Right cardiac atrium (tissue), 5 donors: Measurements from ENCODE around the gene HERC3. TPM values are rescaled to one million over a fixed set of nuclear protein-coding genes. Genes with fewer than 3 reads are reported as not detected.

Source experiments
- ATAC-seq, 2 donors: fragments of 200-7000 bp; cut with Tn5 transposase; one replicate each; pipeline versions ENCODE4 v1.8.0 to v1.9.1; 2020; ENCODE audit warnings: moderate library complexity in 2 of 2, mild to moderate bottlenecking in 1 of 2
- DNase-seq, 3 donors: peaks; one replicate each; pipeline ENCODE4 v3.0.0-alpha.2; 2020
- H3K27ac ChIP-seq: one replicate; pipeline ENCODE4 v1.5.1; 2013; ENCODE audit warnings: mild to moderate bottlenecking, low read length, control low read depth, moderate library complexity
- H3K27me3 ChIP-seq: one replicate; pipeline ENCODE4 v1.6.1; 2013; ENCODE audit not compliant: control insufficient read depth, insufficient read depth
- H3K4me1 ChIP-seq: one replicate; pipeline ENCODE4 v1.6.1; 2013; ENCODE audit warnings: low read length; ENCODE audit not compliant: control insufficient read depth, insufficient read depth
- H3K4me3 ChIP-seq: one replicate; pipeline ENCODE4 v1.5.1; 2013; ENCODE audit warnings: low read length, control low read depth
- H3K9me3 ChIP-seq: one replicate; pipeline ENCODE4 v1.6.1; 2013; ENCODE audit warnings: low read length; ENCODE audit not compliant: control insufficient read depth
- WGBS: extraction: QIAGEN DNeasy Blood & Tissue Kit; methylation state at CpG from one replicate; pipeline ENCODE4 v1.1.7; 2013; 5-methylcytosine and 5-hydroxymethylcytosine counted together
- intact Hi-C, 4 donors: fragments of 100-400 bp; cut with DNase I; formaldehyde crosslinking; loops; one replicate each; pipeline versions ENCODE4 v1.11.0 to v1.14.0; 2022 to 2023
- polyA plus RNA-seq: library from polyadenylated mRNA; stranded (reverse); fragments of 200-250 nt; gene quantifications from one replicate; pipeline ENCODE4 v1.2.3, GENCODE V29; 2013
- total RNA-seq, 4 donors: library from RNA; stranded (reverse); fragmentation: NEBNext Ultra II Directional; extraction: Animal tissue kit (Norgen Biotek cat#: 25700); gene quantifications; one replicate each; pipeline ENCODE4 v1.2.1, GENCODE V29; 2021
- donor health status: healthy with polysubstance abuse.
- donor health status: DM: no; HTN: yes; CAD: no.
- donor health status: DM: no; HTN: no; CAD: no.
- donor health status: DM: no; HTN: yes; CAD: no; lungs with severe emphysema.
- donor health status: DM: yes; HTN: yes; CAD: no.

Gene HERC3
- total and polyA plus RNA-seq, 5 donors = 18.0 to 60.6 (median 49.2) TPM

DNA sequence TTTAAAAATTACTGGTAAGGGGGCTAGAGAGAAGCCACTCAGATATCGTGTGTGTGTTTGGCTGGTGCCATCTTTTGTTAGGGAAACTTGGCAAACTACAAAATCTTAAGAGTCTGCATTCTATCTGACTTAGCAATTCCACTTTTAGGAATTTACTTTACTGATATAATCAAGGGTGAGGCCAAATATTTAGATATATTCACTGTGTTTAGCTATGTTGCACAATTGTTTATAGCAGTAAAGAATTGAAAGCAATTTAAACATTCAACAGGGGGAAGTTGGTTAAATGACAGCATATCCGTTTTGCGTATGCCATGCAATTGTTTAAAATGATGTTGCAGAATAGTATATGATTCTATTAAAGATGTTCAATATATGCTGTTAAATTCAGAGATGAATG, 6.4 kb upstream of the HERC3 start:
- no peaks in the 10 kb centered on the region for H3K9me3 ChIP-seq
- H3K4me1 ChIP-seq = no peaks in the 10 kb centered on the region
- no peak overlapping the region for H3K27ac ChIP-seq
- ATAC-seq = no peak
- no peaks in the 10 kb centered on the region for H3K27me3 ChIP-seq
- H3K4me3 ChIP-seq = no peak overlapping the region
- 87% methylated on average over 3 of the region's 3 CpGs for WGBS
- DNase-seq = no peak
- intact Hi-C loops = no loop called here

DNA sequence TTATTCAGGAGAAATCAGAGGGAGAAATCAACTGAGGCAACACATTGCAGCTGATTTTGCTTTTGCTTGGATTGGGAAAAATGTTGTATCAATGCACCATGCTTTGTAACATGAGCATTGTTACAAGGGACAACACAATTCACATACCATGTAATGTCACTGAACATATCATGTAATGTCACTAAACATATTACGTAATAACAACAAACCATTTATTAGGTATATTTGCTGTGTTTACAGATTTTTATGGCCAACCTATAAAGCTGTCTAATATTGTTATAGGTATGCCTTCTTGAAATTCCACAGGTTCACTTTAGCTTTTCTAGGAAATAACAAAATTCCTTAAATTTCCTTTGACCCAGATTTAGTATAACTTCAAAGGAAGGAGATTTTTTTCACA, 5.0 kb upstream of the HERC3 start:
- WGBS = 100% methylated on average over 1 of the region's 1 CpG
- ATAC-seq (no peak), DNase-seq (no peak)
- intact Hi-C loops = no loop called here
- Histone ChIP-seq H3K27ac (no peak overlapping the region), H3K4me3 (no peak overlapping the region), H3K9me3 (no peaks in the 10 kb centered on the region), H3K4me1 (no peaks in the 10 kb centered on the region), H3K27me3 (no peaks in the 10 kb centered on the region)

DNA sequence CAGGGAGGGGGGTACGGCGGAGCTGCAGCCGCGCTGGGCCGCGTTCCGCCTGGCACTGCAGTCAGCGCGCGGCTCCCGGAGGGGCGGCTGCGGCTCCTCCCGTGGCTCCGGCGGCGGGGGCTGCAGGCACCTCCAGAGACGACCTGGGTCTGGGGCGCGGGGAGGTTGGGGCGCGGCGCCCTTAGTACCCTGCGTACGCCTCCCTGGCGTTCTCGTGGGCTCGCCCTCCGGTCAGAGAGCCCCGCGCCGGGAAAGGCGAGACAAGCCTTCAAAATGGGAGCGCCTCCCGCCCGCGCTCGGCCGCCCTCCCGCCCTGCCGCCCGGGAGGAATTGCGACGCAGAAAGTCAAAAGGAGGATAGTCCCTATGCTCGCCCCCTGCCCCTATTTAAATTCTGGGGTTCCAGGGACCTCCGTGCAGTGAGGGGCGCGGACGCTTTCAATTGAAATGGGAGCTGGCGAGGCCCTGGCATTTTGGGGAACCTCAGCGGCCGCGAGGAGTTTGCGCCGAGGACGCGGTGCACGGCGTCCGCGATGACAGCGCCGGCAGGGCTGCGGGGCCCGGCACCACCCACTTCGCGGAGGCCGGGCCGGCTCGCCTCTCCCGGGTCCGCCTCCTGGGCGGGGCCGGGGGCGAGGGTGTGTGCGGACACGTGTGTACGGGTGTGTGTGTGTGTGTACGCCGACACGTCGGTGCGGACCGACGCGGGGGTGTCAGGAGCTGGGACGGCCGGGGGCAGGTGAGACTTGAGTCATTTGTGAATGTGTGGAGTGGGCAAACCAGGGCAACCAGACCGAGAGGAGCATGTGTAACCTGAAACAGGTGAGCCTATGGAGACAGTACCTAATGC, 544 bp downstream of the HERC3 start:
- WGBS = under 1% methylated on average over 89 of the region's 89 CpGs
- intact Hi-C loops = loop anchor here in 2 of 4 donors (5.0 to 10.0 kb wide), 2 partner anchors 54 to 58 kb away; no protein-coding TSS in a partner anchor
- DNase-seq = peak; percentile 86 to 94 (median 93)
- peak overlapping the region; percentile 63 for H3K27ac ChIP-seq
- H3K4me1 ChIP-seq = peaks cover 3% of the 10 kb centered on the region
- H3K4me3 ChIP-seq = peak overlapping the region; percentile 76
- no peaks in the 10 kb centered on the region for H3K9me3 ChIP-seq
- no peaks in the 10 kb centered on the region for H3K27me3 ChIP-seq
- peak; percentile 96 to 97 for ATAC-seq

DNA sequence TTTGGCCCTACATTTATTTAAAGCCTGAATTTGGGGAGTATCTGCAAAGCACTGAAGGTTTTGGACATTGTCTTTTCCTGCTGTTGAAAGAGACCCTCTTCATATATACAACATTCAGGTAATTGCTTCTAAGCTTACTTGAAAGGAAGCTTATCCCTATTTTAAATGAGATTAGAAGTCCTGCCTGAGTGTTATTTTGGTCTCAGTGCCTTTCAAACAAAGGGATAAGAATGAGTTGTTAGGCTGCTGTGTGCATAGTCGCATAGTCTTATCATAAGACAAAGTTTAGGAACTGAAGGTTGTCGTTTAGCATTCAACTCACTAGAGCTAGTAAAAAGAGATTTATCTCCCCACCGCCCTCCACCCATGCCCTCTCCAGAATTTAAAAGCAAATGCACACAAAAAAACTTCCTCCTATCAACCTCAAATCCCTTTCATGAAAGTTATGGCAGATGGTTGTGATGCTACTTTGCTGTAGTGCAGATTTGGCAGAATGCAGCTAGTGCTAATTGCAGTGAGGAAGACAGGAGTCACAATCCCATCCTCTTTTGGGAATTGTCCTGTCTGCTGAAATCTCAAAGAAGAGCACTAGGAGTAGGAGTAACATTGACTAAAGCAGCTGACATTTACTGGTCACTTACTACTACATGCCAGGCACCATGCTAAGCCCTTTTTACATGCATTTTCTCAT, 5.8 kb downstream of the HERC3 start:
- DNase-seq (no peak), ATAC-seq (no peak)
- WGBS = 54% methylated on average over 3 of the region's 3 CpGs
- Histone ChIP-seq H3K9me3 (no peaks in the 10 kb centered on the region), H3K4me1 (peaks cover 8% of the 10 kb centered on the region), H3K4me3 (no peak overlapping the region), H3K27ac (peak overlapping the region; percentile 33), H3K27me3 (no peaks in the 10 kb centered on the region)
- intact Hi-C loops = loop anchor here in 1 of 4 donors (10.0 kb wide), 1 partner anchor 63 kb away; no protein-coding TSS in a partner anchor

DNA sequence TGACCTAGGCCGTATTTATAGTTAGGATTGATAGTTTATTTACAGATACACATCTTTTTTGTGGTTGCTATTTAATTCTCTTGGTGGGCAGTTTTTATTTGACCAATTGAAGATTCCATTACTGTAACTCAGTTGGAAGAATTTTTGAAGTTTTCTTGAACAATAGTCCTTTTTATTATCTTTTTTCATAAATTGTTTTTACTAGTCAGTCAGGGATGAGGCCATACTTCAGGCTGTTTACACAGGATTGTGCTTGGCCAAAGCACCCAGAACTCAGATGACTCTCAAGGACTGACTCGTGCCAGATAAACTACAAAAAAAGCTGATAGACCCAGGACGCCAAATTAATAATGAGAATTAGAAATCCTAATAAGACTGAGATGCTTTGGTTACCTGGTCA, 7.0 kb downstream of the HERC3 start:
- peak; percentile 66 to 71 for ATAC-seq
- H3K4me3 ChIP-seq = no peak overlapping the region
- 60% methylated on average over 3 of the region's 3 CpGs for WGBS

DNA sequence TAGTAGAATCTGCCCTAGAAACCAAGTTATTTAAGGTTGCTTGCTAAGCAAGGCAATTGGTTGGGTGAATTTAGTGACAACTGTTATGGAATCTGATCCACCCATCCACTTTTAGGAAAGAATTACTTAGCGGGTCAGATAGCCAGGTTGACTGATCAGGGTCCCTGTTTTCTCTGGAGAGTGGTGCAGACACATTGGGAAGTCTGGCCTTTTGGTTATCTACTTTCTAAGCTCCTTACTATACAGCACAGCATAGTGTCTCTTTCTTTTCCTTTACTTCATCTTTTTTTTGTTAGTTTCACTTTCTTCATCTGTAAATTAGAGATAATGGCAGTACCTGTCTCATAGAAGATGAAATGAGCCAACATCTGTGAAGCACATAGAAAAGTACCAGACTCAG, 7.4 kb downstream of the HERC3 start:
- DNase-seq = no peak
- no peaks in the 10 kb centered on the region for H3K9me3 ChIP-seq
- WGBS = 45% methylated on average over 1 of the region's 1 CpG
- intact Hi-C loops = loop anchor here in 1 of 4 donors (10.0 kb wide), 1 partner anchor 65 kb away; no protein-coding TSS in a partner anchor
- peak; percentile 22 to 66 for ATAC-seq
- peaks cover 8% of the 10 kb centered on the region for H3K4me1 ChIP-seq
- H3K27ac ChIP-seq = peak overlapping the region; percentile 63
- H3K4me3 ChIP-seq = no peak overlapping the region
- H3K27me3 ChIP-seq = no peaks in the 10 kb centered on the region

More for the DNA sequence above, 7.0 kb downstream of the HERC3 start:
- Histone ChIP-seq H3K4me1 (peaks cover 8% of the 10 kb centered on the region), H3K9me3 (no peaks in the 10 kb centered on the region), H3K27me3 (no peaks in the 10 kb centered on the region), H3K27ac (no peak overlapping the region)
- intact Hi-C loops = loop anchor here in 1 of 4 donors (10.0 kb wide), 1 partner anchor 64 kb away; no protein-coding TSS in a partner anchor
- DNase-seq = no peak

DNA sequence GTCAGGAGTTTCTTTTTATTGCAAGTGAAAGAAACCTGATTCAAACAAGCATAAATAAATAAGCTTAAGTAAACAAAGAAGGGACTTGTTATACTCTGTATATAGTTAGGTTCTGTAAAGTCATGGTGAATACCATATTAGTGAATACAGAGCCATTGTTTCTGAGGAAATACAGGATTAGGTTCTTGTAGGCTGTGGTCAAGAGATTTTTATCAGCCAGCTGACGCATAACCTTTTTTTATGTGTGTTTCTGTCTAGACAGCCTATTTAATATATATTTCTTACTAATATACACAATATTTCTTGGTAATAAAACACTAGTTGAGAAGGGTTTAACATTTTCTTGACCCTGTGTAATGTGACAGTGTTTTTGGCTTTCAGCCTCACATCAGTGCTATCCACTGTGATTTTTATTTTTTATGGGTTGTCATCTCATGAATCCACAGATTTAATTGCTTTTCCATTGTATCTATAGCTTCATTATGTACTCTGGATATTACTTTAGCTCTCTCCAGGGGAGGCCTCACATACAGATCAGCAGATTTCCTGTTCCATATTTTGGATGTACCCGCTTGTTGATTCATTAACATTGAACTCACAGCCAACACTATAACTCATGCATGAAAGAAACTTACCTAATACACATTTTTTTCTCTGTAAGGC, 8.0 kb downstream of the HERC3 start:
- H3K27ac ChIP-seq = no peak overlapping the region
- H3K27me3 ChIP-seq = no peaks in the 10 kb centered on the region
- no peak for DNase-seq
- intact Hi-C loops = no loop called here
- H3K4me1 ChIP-seq = peaks cover 8% of the 10 kb centered on the region
- H3K9me3 ChIP-seq = no peaks in the 10 kb centered on the region
- no peak overlapping the region for H3K4me3 ChIP-seq
- ATAC-seq = no peak
- 86% methylated on average over 2 of the region's 2 CpGs for WGBS

DNA sequence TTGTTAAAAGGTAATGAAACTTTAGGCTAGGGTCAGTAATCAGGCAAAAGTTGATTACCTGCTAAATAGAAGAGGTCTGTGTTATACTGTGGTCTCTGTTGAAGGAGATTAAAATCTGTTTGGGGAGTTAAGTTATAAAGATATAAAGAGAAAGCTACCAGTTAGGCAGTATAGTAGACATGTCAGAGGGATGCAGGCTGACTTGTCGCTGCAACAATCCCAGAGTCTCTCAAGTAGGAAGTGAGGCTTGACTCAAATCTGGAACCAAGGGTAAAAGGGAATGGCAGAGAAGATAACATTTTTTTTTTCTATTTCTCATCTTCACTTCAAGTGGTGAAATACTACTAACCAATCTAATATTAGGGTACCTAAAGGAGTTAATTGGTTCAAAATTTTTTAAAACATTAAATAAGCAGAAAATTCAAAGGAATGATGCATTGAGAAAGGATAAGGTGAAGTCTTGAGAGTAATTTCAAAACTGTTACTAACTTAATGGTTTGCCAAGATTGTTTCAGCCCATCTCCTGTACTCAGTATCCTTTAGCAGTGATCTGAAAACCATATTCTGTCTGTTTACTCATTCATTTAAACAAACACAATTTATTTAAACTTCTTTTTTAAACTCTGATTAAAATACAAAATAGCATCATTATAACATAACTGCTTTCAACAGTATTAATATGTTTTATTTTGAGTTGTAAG, 12.8 kb downstream of the HERC3 start:
- H3K9me3 ChIP-seq = no peaks in the 10 kb centered on the region
- ATAC-seq (no peak), DNase-seq (no peak)
- intact Hi-C loops = no loop called here
- no peaks in the 10 kb centered on the region for H3K27me3 ChIP-seq
- WGBS = 87% methylated on average over 1 of the region's 1 CpG
- H3K27ac ChIP-seq = no peak overlapping the region
- H3K4me1 ChIP-seq = no peaks in the 10 kb centered on the region
- H3K4me3 ChIP-seq = no peak overlapping the region

DNA sequence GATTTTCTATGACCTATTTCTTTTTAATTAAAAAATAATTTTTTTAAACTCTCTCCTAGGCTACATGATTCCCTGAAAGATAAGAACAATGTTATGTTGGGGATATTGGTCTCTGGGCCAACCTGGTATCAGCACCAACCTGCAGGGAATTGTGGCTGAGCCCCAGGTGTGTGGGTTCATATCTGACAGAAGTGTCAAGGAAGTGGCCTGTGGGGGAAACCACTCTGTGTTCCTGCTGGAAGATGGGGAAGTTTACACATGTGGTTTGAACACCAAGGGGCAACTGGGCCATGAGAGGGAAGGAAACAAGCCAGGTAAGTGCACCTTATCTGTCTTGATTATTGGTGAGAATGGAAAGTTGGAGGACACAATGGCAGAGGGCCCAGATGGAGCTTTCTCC, 13.5 kb downstream of the HERC3 start:
- Histone ChIP-seq H3K27me3 (no peaks in the 10 kb centered on the region), H3K27ac (no peak overlapping the region), H3K4me3 (no peak overlapping the region), H3K4me1 (peaks cover 5% of the 10 kb centered on the region), H3K9me3 (no peaks in the 10 kb centered on the region)
- ATAC-seq (no peak), DNase-seq (no peak)
- intact Hi-C loops = no loop called here

DNA sequence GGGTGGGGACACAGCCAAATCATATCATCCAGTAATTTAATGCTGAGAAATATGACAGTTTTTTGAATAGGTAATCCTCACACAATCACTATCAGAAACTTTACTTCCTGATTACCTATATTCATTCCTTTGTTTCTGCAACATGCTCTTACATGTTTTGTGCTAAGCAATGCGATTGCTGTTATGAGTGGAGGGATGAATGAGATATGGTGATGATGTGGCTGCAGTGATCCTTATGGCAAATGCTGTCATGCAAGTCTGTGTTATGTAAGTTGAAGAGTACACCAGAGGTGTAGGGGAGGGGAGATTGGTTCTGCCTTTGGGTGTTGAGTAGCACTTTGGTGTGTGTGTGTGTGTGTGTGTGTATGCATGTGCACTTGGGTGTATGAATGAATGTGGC, 14.6 kb downstream of the HERC3 start:
- WGBS = 98% methylated on average over 1 of the region's 1 CpG
- Histone ChIP-seq H3K27me3 (no peaks in the 10 kb centered on the region), H3K9me3 (no peaks in the 10 kb centered on the region), H3K4me1 (peaks cover 13% of the 10 kb centered on the region), H3K27ac (no peak overlapping the region), H3K4me3 (no peak overlapping the region)
- DNase-seq (no peak), ATAC-seq (no peak)
- intact Hi-C loops = no loop called here
